ENCODE results near the gene TCF7L2. TPM values are rescaled to one million over a fixed set of nuclear protein-coding genes. Genes with fewer than 3 reads are reported as not detected.
A peak's percentile ranks its signal among the peaks of the same experiment; 100 is the strongest.

Gene TCF7L2
- total and polyA plus RNA-seq, 2 experiments from 2014 or later = 27.5 to 33.7 TPM

GRCh38 chr10:113047605-113047962, 97.5 kb downstream of the TCF7L2 start:
- DNase-seq (ENCODE audit: low read depth in 1 of 2, low spot score in 1 of 2) = peak in 1 of 2 donors; percentile 86
- H3K36me3 ChIP-seq = no peaks in the 10 kb centered on the region
- no peak overlapping the region for H3K4me3 ChIP-seq
- H3K27me3 ChIP-seq = no peaks in the 10 kb centered on the region
- H3K4me1 ChIP-seq (ENCODE audit: low read depth) = peaks cover 18% of the 10 kb centered on the region
- no peak for TF ChIP-seq CTCF (IDR thresholded peaks at IDR 0.05; ENCODE audit: low read depth, low read length)
- H3K9me3 ChIP-seq (ENCODE audit: low read depth) = no peaks in the 10 kb centered on the region
- H3K27ac ChIP-seq = peak overlapping the region; percentile 61

DNA sequence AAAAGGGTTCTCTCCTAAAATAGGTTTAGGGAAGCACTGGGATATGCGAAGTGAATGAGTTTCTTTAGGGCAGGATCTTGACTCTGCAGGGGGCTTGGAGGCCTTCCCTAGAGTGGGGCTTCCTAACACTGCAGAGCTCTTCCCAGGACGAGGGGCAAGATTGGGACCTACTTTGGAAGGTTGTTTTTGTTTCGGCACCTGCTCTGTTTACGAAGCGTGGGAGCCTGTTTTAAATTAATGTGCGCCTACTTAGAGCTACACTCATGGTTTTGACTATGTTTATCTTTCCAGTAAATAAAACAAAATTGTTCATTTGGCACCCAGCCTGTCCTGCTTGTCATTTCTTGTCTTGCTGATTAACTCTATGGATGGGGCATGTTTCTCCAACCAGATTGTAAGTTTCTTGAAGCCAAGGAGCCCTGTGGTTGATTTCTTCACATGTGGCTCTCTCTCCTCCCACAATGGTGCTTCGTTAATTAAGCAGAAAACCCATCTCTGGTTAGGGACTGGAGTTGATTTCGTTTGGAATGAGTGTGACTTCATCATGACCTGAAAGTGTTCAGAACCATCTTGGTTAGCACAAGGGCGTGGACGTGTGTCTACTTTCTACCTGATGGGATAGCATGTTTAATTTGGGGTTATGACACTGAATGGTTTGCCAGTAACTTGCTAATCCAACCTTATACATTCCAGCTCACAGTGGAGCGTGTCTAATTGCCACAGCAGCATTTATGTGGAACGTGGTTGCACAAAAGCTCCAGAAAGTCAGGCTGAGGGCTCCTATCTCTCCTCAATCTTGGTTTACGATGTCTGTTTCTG, 98.1 kb downstream of the TCF7L2 start:
- no peak for TF ChIP-seq CTCF (IDR thresholded peaks at IDR 0.05; ENCODE audit: low read depth, low read length)
- H3K36me3 ChIP-seq = no peaks in the 10 kb centered on the region
- no peak for DNase-seq (ENCODE audit: low read depth in 1 of 2, low spot score in 1 of 2)
- H3K27ac ChIP-seq = peak overlapping the region; percentile 61
- H3K4me1 ChIP-seq (ENCODE audit: low read depth) = peaks cover 18% of the 10 kb centered on the region
- H3K27me3 ChIP-seq = no peaks in the 10 kb centered on the region
- H3K4me3 ChIP-seq = no peak overlapping the region
- H3K9me3 ChIP-seq (ENCODE audit: low read depth) = no peaks in the 10 kb centered on the region

GRCh38 chr10:113049881-113050280, 99.8 kb downstream of the TCF7L2 start:
- no peaks in the 10 kb centered on the region for H3K36me3 ChIP-seq
- no peaks in the 10 kb centered on the region for H3K27me3 ChIP-seq
- H3K4me3 ChIP-seq = no peak overlapping the region
- no peak for TF ChIP-seq CTCF (IDR thresholded peaks at IDR 0.05; ENCODE audit: low read depth, low read length)
- H3K27ac ChIP-seq = no peak overlapping the region
- no peaks in the 10 kb centered on the region for H3K9me3 ChIP-seq (ENCODE audit: low read depth)
- DNase-seq (ENCODE audit: low read depth in 1 of 2, low spot score in 1 of 2) = no peak
- H3K4me1 ChIP-seq (ENCODE audit: low read depth) = peaks cover 24% of the 10 kb centered on the region

GRCh38 chr10:113052076-113052830, 102.2 kb downstream of the TCF7L2 start:
- Histone ChIP-seq H3K27me3 (no peaks in the 10 kb centered on the region), H3K4me1 (ENCODE audit: low read depth) (peaks cover 31% of the 10 kb centered on the region), H3K9me3 (ENCODE audit: low read depth) (no peaks in the 10 kb centered on the region), H3K27ac (no peak overlapping the region), H3K36me3 (no peaks in the 10 kb centered on the region), H3K4me3 (no peak overlapping the region)
- TF ChIP-seq CTCF (IDR thresholded peaks at IDR 0.05; ENCODE audit: low read depth, low read length) = peak; percentile 29
- no peak for DNase-seq (ENCODE audit: low read depth in 1 of 2, low spot score in 1 of 2)

- no peaks in the 10 kb centered on the region for H3K9me3 ChIP-seq (ENCODE audit: low read depth)
- TF ChIP-seq CTCF (IDR thresholded peaks at IDR 0.05; ENCODE audit: low read depth, low read length) = no peak
- no peak overlapping the region for H3K27ac ChIP-seq
- H3K27me3 ChIP-seq = no peaks in the 10 kb centered on the region
- DNase-seq (ENCODE audit: low read depth in 1 of 2, low spot score in 1 of 2) = no peak
- H3K4me3 ChIP-seq = no peak overlapping the region
- no peaks in the 10 kb centered on the region for H3K36me3 ChIP-seq
- H3K4me1 ChIP-seq (ENCODE audit: low read depth) = peaks cover 30% of the 10 kb centered on the region
These were observed 103.0 kb downstream of the TCF7L2 start for GRCh38 chr10:113053091-113053490.

Data from cardiac muscle cell (in vitro differentiated cells and primary cell).